HEK293T (cell line): ENCODE data around the gene FOXN1.

Source experiments
- CTCF ChIA-PET: fragments of 350-600 bp; formaldehyde crosslinking; extraction: SDS; loops from one replicate; lab custom pipeline; 2021; ENCODE audit warnings: antibody characterized with exemption, inconsistent platforms; lab: Yijun Ruan, JAX
- POLR2A ChIA-PET: fragments of 350-600 bp; formaldehyde crosslinking; extraction: SDS; loops from one replicate; lab custom pipeline; 2020; ENCODE audit warnings: antibody characterized with exemption, inconsistent platforms; lab: Yijun Ruan, JAX
- DNase-seq: peaks from one replicate; pipeline ENCODE4 v3.0.0; 2012; ENCODE audit warnings: mixed read lengths; ENCODE audit errors: extremely low spot score
- ARNT ChIP-seq: fragments of 450-650 bp; IDR thresholded peaks from 2 replicates; pipeline ENCODE4 v1.6.1; 2017; ENCODE audit warnings: mild to moderate bottlenecking
- BHLHE40 ChIP-seq: fragments of 450-650 bp; IDR thresholded peaks from 2 replicates; pipeline ENCODE4 v1.6.1; 2016; ENCODE audit warnings: mild to moderate bottlenecking, moderate library complexity, borderline replicate concordance
- ELF4 ChIP-seq: fragments of 450-650 bp; IDR thresholded peaks from 2 replicates; pipeline ENCODE4 v1.6.1; 2017; ENCODE audit warnings: antibody characterized with exemption
- FOXA1 ChIP-seq: fragments of 450-650 bp; IDR thresholded peaks from 2 replicates; pipeline ENCODE4 v1.6.1; 2016; ENCODE audit warnings: mild to moderate bottlenecking
- FOXK2 ChIP-seq: fragments of 450-650 bp; IDR thresholded peaks from 2 replicates; pipeline ENCODE4 v1.6.1; 2016; ENCODE audit warnings: mild to moderate bottlenecking
- FOXM1 ChIP-seq: fragments of 450-650 bp; IDR thresholded peaks from 2 replicates; pipeline ENCODE4 v1.6.1; 2017; ENCODE audit warnings: mild to moderate bottlenecking, borderline replicate concordance
- HDGF ChIP-seq: fragments of 450-650 bp; IDR thresholded peaks from 2 replicates; pipeline ENCODE4 v1.6.1; 2017; ENCODE audit warnings: antibody characterized with exemption, borderline replicate concordance
- L3MBTL2 ChIP-seq: fragments of 450-650 bp; conservative IDR thresholded peaks from 2 replicates; pipeline ENCODE4 v1.6.1; 2016; ENCODE audit warnings: mild to moderate bottlenecking
- LEF1 ChIP-seq: fragments of 450-650 bp; IDR thresholded peaks from 2 replicates; pipeline ENCODE4 v1.6.1; 2017; ENCODE audit warnings: mild to moderate bottlenecking, borderline replicate concordance
- NFRKB ChIP-seq: fragments of 450-650 bp; IDR thresholded peaks from 2 replicates; pipeline ENCODE4 v1.6.1; 2016; ENCODE audit warnings: mild to moderate bottlenecking, moderate library complexity
- SP1 ChIP-seq: fragments of 450-650 bp; IDR thresholded peaks from 2 replicates; pipeline ENCODE4 v1.6.1; 2017
- SUZ12 ChIP-seq: fragments of 450-650 bp; IDR thresholded peaks from 2 replicates; pipeline ENCODE4 v1.6.1; 2016; ENCODE audit warnings: mild to moderate bottlenecking
- TARDBP ChIP-seq: fragments of 450-650 bp; IDR thresholded peaks from 2 replicates; pipeline ENCODE4 v1.6.1; 2016
- ZNF384 ChIP-seq: fragments of 450-650 bp; IDR thresholded peaks from 2 replicates; pipeline ENCODE4 v1.6.1; 2016
- TF ChIP-seq, protein P1 (sequence below): fragments of 450-650 bp; IDR thresholded peaks from 2 replicates; pipeline ENCODE4 v1.6.1; 2016

Gene FOXN1

DNA sequence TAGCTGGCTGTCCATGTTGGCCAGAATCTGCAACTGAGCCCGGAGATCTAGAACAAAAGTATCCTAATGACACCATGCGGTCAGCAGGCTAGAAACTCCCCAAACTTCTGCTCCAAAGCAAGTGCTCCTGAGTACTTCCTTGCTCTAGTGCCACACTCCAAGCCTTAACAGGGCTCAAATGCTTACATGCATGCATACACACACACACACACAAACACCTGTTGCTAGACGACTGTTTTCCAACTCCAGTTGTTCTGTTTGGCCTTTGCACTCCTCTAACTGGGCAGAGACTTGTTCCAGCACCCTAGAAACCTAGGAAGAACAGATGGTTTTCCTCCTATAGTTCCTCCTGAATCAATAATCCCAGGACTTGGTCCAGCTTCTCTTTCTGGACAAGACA, 78.3 kb downstream of the FOXN1 start:
- TF ChIP-seq TARDBP (no peak), HDGF (no peak), FOXA1 (no peak), SP1 (no peak), FOXK2 (no peak), BHLHE40 (no peak), NFRKB (no peak), ELF4 (no peak), ARNT (no peak), ZNF384 (no peak), SUZ12 (no peak), L3MBTL2 (no peak)
- TF ChIP-seq, protein P1, sequence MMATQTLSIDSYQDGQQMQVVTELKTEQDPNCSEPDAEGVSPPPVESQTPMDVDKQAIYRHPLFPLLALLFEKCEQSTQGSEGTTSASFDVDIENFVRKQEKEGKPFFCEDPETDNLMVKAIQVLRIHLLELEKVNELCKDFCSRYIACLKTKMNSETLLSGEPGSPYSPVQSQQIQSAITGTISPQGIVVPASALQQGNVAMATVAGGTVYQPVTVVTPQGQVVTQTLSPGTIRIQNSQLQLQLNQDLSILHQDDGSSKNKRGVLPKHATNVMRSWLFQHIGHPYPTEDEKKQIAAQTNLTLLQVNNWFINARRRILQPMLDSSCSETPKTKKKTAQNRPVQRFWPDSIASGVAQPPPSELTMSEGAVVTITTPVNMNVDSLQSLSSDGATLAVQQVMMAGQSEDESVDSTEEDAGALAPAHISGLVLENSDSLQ, result no peak
- no peak for DNase-seq
- ChIA-PET POLR2A (interaction anchor here (1.3 kb wide), 1 partner anchor 8 kb away, joined by 4 read pairs; the partner anchor contains the start of gene ALDOC), CTCF (no interaction called here)

DNA sequence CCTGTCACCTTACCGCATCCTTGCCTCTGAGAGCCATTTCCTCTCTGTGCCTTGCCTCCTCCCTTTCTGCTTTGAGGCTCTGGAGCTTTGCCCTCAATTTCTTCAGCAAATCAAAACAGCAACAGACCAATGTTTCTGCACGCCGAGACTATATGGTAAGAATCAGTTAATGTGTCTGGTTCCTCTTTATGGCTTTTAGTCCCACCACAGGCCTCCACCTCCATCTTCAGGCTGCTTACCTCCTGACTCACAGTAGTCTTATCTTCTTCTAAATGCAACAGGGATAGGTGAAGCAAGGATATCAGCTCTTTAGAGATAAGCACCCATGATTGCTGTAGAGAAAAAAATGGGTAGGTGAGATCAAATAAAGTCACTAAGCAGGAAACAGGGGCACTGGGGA, 79.7 kb downstream of the FOXN1 start:
- TF ChIP-seq SP1 (no peak), FOXM1 (no peak), LEF1 (no peak), FOXA1 (no peak), TARDBP (no peak), FOXK2 (no peak), BHLHE40 (no peak)
- ChIA-PET CTCF (no interaction called here), POLR2A (interaction anchor here (1.0 kb wide), 1 partner anchor 15 kb away, joined by 3 read pairs; the partner anchor contains the start of gene PIGS)
- DNase-seq, result no peak
